Measurements from ENCODE around the gene ZNF394. TPM values are rescaled to one million over a fixed set of nuclear protein-coding genes. Genes with fewer than 3 reads are reported as not detected.

ZNF394 gene
- total RNA-seq (2022; extraction: Qiagen RNA extraction) = 16.9 to 19.4 TPM (median 18.1 TPM) in 5 replicates

GRCh38 chr7:99499721-99500636 is at the start of gene ZNF394:
TSS of gene ZNF394 (minus strand) at chr7:99500281. CDS start at chr7:99500093, 188 bp downstream.

GRCh38 chr7:99504603-99505323 is 4.7 kb upstream of the ZNF394 start, which contains the start of gene ZKSCAN5:
TSS of gene ZKSCAN5 (plus strand) at chr7:99504662. CDS start at chr7:99506045, 1,383 bp downstream.

GRCh38 chr7:99472561-99473314 is 27.3 kb downstream of the ZNF394 start, which contains the start of gene ZNF789:
TSS of gene ZNF789 (plus strand) at chr7:99472890. CDS start at chr7:99476457, 3,567 bp downstream.

Other genes with a start within 250 kb of the ZNF394 start
- gene MYH16, start 227.4 kb downstream of the ZNF394 start, total RNA-seq (2022; extraction: Qiagen RNA extraction) = 0.46 to 0.65 TPM (median 0.58 TPM) in 5 replicates
- gene ARPC1A, start 174.4 kb downstream of the ZNF394 start, total RNA-seq (2022; extraction: Qiagen RNA extraction) = 125 to 147 TPM (median 132 TPM) in 5 replicates
- gene ARPC1B, start 125.6 kb downstream of the ZNF394 start, total RNA-seq (2022; extraction: Qiagen RNA extraction) = 287 to 301 TPM (median 297 TPM) in 5 replicates
- 167 to 202 TPM (median 181 TPM) in 5 replicates for gene PDAP1, start 91.7 kb downstream of the ZNF394 start, total RNA-seq (2022; extraction: Qiagen RNA extraction)
- 134 to 158 TPM (median 145 TPM) in 5 replicates for gene BUD31, start 91.3 kb downstream of the ZNF394 start, total RNA-seq (2022; extraction: Qiagen RNA extraction)
- gene PTCD1, start 61.5 kb downstream of the ZNF394 start, total RNA-seq (2022; extraction: Qiagen RNA extraction) = 5.9 to 7.9 TPM (median 6.5 TPM) in 5 replicates
- 30.1 to 48.5 TPM (median 44.6 TPM) in 5 replicates for gene CPSF4, start 61.3 kb downstream of the ZNF394 start, total RNA-seq (2022; extraction: Qiagen RNA extraction)
- gene ATP5MF, start 34.1 kb downstream of the ZNF394 start, total RNA-seq (2022; extraction: Qiagen RNA extraction) = 872 to 1,418 TPM (median 915 TPM) in 5 replicates
- 7.3 to 10.1 TPM (median 8.4 TPM) in 5 replicates for gene ZNF789, start 27.4 kb downstream of the ZNF394 start, total RNA-seq (2022; extraction: Qiagen RNA extraction)
- 7.8 to 9.9 TPM (median 9.5 TPM) in 5 replicates for gene ZKSCAN5, start 4.4 kb upstream of the ZNF394 start, total RNA-seq (2022; extraction: Qiagen RNA extraction)
- 5.8 to 6.6 TPM (median 6.3 TPM) in 5 replicates for gene FAM200A, start 51.8 kb upstream of the ZNF394 start, total RNA-seq (2022; extraction: Qiagen RNA extraction)
- 56.3 to 60.1 TPM (median 57.7 TPM) in 5 replicates for gene ZNF655, start 58.4 kb upstream of the ZNF394 start, total RNA-seq (2022; extraction: Qiagen RNA extraction)
- gene TMEM225B, start 98.0 kb upstream of the ZNF394 start, total RNA-seq (2022; extraction: Qiagen RNA extraction) = 0.78 to 1.5 TPM (median 1.3 TPM) in 5 replicates
- gene ZSCAN25, start 116.7 kb upstream of the ZNF394 start, total RNA-seq (2022; extraction: Qiagen RNA extraction) = 7.8 to 9.4 TPM (median 8.7 TPM) in 5 replicates
- gene CYP3A5, start 179.7 kb upstream of the ZNF394 start, total RNA-seq (2022; extraction: Qiagen RNA extraction) = 1.3 to 2.5 TPM (median 1.9 TPM) in 5 replicates
- gene CYP3A7, start 234.9 kb upstream of the ZNF394 start, total RNA-seq (2022; extraction: Qiagen RNA extraction) = 0.06 TPM in 1 of 5 replicates, not detected in the others

Data from A549 treated with CORT108297 at 1 μM for 4 hours (cell line).